Hepatocyte (in vitro differentiated cells): ENCODE data around the gene DNM1L. TPM values are rescaled to one million over a fixed set of nuclear protein-coding genes. Genes with fewer than 3 reads are reported as not detected.

ENCODE experiments used
- DNase-seq: peaks from one replicate; pipeline ENCODE4 v3.0.0-alpha.2; 2016; ENCODE audit warnings: low spot score
- H2AFZ ChIP-seq: fragments of 200-600 bp; sonication (generic); 2 replicates; pipeline ENCODE4 v1.6.0; 2016; ENCODE audit warnings: antibody characterized with exemption, mild to moderate bottlenecking
- H3K27ac ChIP-seq: fragments of 200-600 bp; sonication (generic); 2 replicates; pipeline ENCODE4 v1.5.1; 2016; ENCODE audit warnings: mild to moderate bottlenecking
- H3K27me3 ChIP-seq: fragments of 200-600 bp; sonication (generic); 2 replicates; pipeline ENCODE4 v1.6.1; 2016
- H3K36me3 ChIP-seq: fragments of 200-600 bp; sonication (generic); replicated peaks from 2 replicates; pipeline ENCODE4 v1.5.1; 2016; ENCODE audit warnings: low read depth; ENCODE audit not compliant: insufficient read depth
- H3K4me1 ChIP-seq: fragments of 200-600 bp; sonication (generic); 2 replicates; pipeline ENCODE4 v1.5.1; 2016; ENCODE audit warnings: mild to moderate bottlenecking, moderate library complexity; ENCODE audit not compliant: insufficient read depth
- H3K4me2 ChIP-seq: fragments of 200-600 bp; sonication (generic); 2 replicates; pipeline ENCODE4 v1.6.0; 2016
- H3K4me3 ChIP-seq: fragments of 200-600 bp; sonication (generic); 2 replicates; pipeline ENCODE4 v1.5.1; 2016; ENCODE audit warnings: mild to moderate bottlenecking
- H3K79me2 ChIP-seq: fragments of 200-600 bp; sonication (generic); 2 replicates; pipeline ENCODE4 v1.6.0; 2017; ENCODE audit warnings: mild to moderate bottlenecking
- H3K9me2 ChIP-seq: fragments of 200-600 bp; sonication (generic); replicated peaks from 2 replicates; pipeline ENCODE4 v1.6.0; 2017; ENCODE audit warnings: mild to moderate bottlenecking; ENCODE audit not compliant: insufficient read depth
- H3K9me3 ChIP-seq: fragments of 200-600 bp; sonication (generic); 2 replicates; pipeline ENCODE4 v1.5.1; 2016; ENCODE audit warnings: low read depth, mild to moderate bottlenecking
- H4K20me1 ChIP-seq: fragments of 200-600 bp; sonication (generic); 2 replicates; pipeline ENCODE4 v1.6.0; 2016; ENCODE audit warnings: mild to moderate bottlenecking; ENCODE audit not compliant: insufficient read depth, poor library complexity, severe bottlenecking
- CTCF ChIP-seq: fragments of 200-600 bp; sonication (generic); IDR thresholded peaks from 2 replicates; pipeline ENCODE4 v1.5.1; 2016; ENCODE audit warnings: antibody characterized with exemption, mild to moderate bottlenecking; ENCODE audit not compliant: poor library complexity
- EZH2 ChIP-seq: fragments of 200-600 bp; sonication (generic); IDR thresholded peaks from 2 replicates; pipeline ENCODE4 v1.6.1; 2016; ENCODE audit warnings: antibody characterized with exemption, mild to moderate bottlenecking, borderline replicate concordance
- EZH2phosphoT487 ChIP-seq: fragments of 200-600 bp; sonication (generic); IDR thresholded peaks from one replicate; pipeline ENCODE4 v1.6.1; 2018; ENCODE audit warnings: antibody characterized with exemption, mild to moderate bottlenecking, low read depth, moderate library complexity; ENCODE audit not compliant: unreplicated experiment, severe bottlenecking
- WGBS: methylation state at CpG from one replicate; pipeline ENCODE4 v1.1.6; 2016; ENCODE audit warnings: low lambda C conversion rate; ENCODE audit errors: missing lambda C conversion rate; 5-methylcytosine and 5-hydroxymethylcytosine counted together
- polyA plus RNA-seq: library from polyadenylated mRNA; unstranded; fragments of >200 nt; fragmentation: Nextera tagmentation; extraction: Ambion mirVana; gene quantifications from 2 replicates; pipeline ENCODE4 v1.2.1, GENCODE V29; 2016
- total RNA-seq: library from RNA; depleted of rRNA; stranded (reverse); fragments of >200 nt; gene quantifications from 2 replicates; pipeline ENCODE4 v1.2.3, GENCODE V29; 2014

Gene DNM1L
- total and polyA plus RNA-seq, 2 experiments from 2014 or later, result 49.1 to 70.8 TPM

DNA sequence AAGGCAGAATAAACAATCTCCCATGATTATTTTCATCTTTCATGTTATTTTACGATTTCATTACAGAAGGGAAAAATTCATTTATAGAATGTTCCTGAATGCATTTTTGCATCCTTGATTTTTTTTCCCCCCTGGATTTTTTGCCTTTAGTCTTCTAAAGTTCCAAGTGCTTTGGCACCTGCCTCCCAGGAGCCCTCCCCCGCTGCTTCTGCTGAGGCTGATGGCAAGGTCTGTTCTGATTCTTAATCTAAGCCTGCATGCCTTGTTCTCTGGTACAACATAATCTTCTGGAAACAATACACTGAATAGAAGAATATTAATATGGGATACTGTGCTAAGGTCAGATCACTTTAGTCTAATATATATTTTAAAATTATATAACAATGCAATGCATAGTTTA is 58.6 kb downstream of the DNM1L start:
- Histone ChIP-seq H3K36me3 (peaks cover 4% of the 10 kb centered on the region), H3K4me3 (no peak overlapping the region)

GRCh38 chr12:32739279-32739678 is 60.2 kb downstream of the DNM1L start:
- Histone ChIP-seq H2AFZ (no peak overlapping the region), H3K36me3 (peaks cover 4% of the 10 kb centered on the region), H3K27me3 (no peaks in the 10 kb centered on the region), H3K9me3 (no peaks in the 10 kb centered on the region), H3K4me3 (no peak overlapping the region), H4K20me1 (no peaks in the 10 kb centered on the region), H3K27ac (no peak overlapping the region), H3K79me2 (peaks cover 3% of the 10 kb centered on the region), H3K9me2 (no peaks in the 10 kb centered on the region), H3K4me2 (no peak overlapping the region), H3K4me1 (no peaks in the 10 kb centered on the region)
- DNase-seq, result no peak
- TF ChIP-seq CTCF (no peak), EZH2phosphoT487 (no peak), EZH2 (no peak)
- 75% methylated on average over 2 of the region's 2 CpGs for WGBS

More for the DNA sequence above, 58.6 kb downstream of the DNM1L start:
- TF ChIP-seq EZH2phosphoT487, result no peak
- no peak for TF ChIP-seq EZH2
- TF ChIP-seq CTCF, result no peak
- Histone ChIP-seq H3K79me2 (no peaks in the 10 kb centered on the region), H3K4me1 (no peaks in the 10 kb centered on the region), H3K9me2 (no peaks in the 10 kb centered on the region), H3K27me3 (no peaks in the 10 kb centered on the region), H3K27ac (no peak overlapping the region), H2AFZ (no peak overlapping the region), H4K20me1 (no peaks in the 10 kb centered on the region), H3K9me3 (no peaks in the 10 kb centered on the region), H3K4me2 (no peak overlapping the region)
- no peak for DNase-seq
- 97% methylated on average over 2 of the region's 2 CpGs for WGBS

GRCh38 chr12:32742133-32742532 is 63.0 kb downstream of the DNM1L start:
- no peak overlapping the region for H3K4me2 ChIP-seq
- no peak for DNase-seq
- peaks cover 3% of the 10 kb centered on the region for H3K79me2 ChIP-seq
- no peaks in the 10 kb centered on the region for H3K9me2 ChIP-seq
- peaks cover 4% of the 10 kb centered on the region for H3K36me3 ChIP-seq
- no peaks in the 10 kb centered on the region for H3K9me3 ChIP-seq
- no peaks in the 10 kb centered on the region for H4K20me1 ChIP-seq
- H3K4me1 ChIP-seq, result no peaks in the 10 kb centered on the region
- no peak overlapping the region for H3K27ac ChIP-seq
- no peak overlapping the region for H3K4me3 ChIP-seq
- H3K27me3 ChIP-seq, result no peaks in the 10 kb centered on the region
- H2AFZ ChIP-seq, result no peak overlapping the region
- 97% methylated on average over 10 of the region's 10 CpGs for WGBS
- TF ChIP-seq CTCF (no peak), EZH2phosphoT487 (no peak), EZH2 (no peak)

- H3K4me1 ChIP-seq, result no peaks in the 10 kb centered on the region
- H3K9me2 ChIP-seq, result no peaks in the 10 kb centered on the region
- no peak overlapping the region for H3K4me2 ChIP-seq
- H3K79me2 ChIP-seq, result peaks cover 3% of the 10 kb centered on the region
- H3K36me3 ChIP-seq, result peaks cover 4% of the 10 kb centered on the region
- H3K27me3 ChIP-seq, result no peaks in the 10 kb centered on the region
- H3K27ac ChIP-seq, result no peak overlapping the region
- H3K4me3 ChIP-seq, result no peak overlapping the region
- H4K20me1 ChIP-seq, result no peaks in the 10 kb centered on the region
- no peaks in the 10 kb centered on the region for H3K9me3 ChIP-seq
- 97% methylated on average over 2 of the region's 2 CpGs for WGBS
- TF ChIP-seq CTCF (no peak), EZH2 (no peak), EZH2phosphoT487 (no peak)
- DNase-seq, result no peak
- H2AFZ ChIP-seq, result no peak overlapping the region
Observed at GRCh38 chr12:32743264-32743663, 64.2 kb downstream of the DNM1L start.
